Gastroesophageal sphincter (tissue), 3 donors: ENCODE data around the gene SRP19.

Experiments used
- EP300 ChIP-seq: sonication (generic); formaldehyde crosslinking; IDR thresholded peaks from one replicate; pipeline ENCODE4 v1.6.1; 2017; ENCODE audit warnings: antibody characterized with exemption, mild to moderate bottlenecking
- POLR2A ChIP-seq, 2 donors: fragments of 450-650 bp; IDR thresholded peaks; one replicate each; pipeline ENCODE4 v1.6.1; 2017; ENCODE audit warnings: antibody characterized with exemption in 2 of 2, mild to moderate bottlenecking in 2 of 2, moderate library complexity in 1 of 2
- POLR2AphosphoS5 ChIP-seq: sonication (generic); formaldehyde crosslinking; IDR thresholded peaks from one replicate; pipeline ENCODE4 v1.6.1; 2017; ENCODE audit warnings: antibody characterized with exemption
- TF ChIP-seq, protein P1 (sequence below), 4 experiments: fragments of 200-600 bp in 2 of 4; fragments of 450-650 bp in 2 of 4; sonication (generic) in 1 of 4; IDR thresholded peaks; one replicate each; pipeline ENCODE4 v1.5.1; 2017 to 2019; ENCODE audit warnings: antibody characterized with exemption in 4 of 4, mild to moderate bottlenecking in 2 of 4, moderate library complexity in 2 of 4

DNA sequence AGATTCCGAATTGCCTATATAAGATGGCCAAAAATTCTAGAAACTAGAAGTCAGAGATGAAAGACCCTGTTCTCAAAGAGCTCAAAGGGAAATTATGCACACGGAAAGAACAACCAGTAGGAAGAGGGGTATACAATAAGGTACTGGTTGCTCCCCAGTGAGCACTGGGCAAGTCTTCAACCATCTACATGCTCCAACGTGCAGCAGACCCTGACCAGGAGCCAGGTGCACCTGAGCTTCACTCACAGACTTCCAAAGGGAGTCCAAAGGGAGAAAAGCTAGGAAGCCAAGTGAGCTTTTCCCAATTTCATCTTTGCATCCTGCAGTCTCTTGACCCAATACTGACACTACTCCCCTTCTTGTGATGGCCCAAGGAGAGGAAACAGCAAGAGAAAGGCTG lies 57.0 kb downstream of the SRP19 start:
- no peak for TF ChIP-seq POLR2A (IDR thresholded peaks at IDR 0.05)
- TF ChIP-seq, protein P1, sequence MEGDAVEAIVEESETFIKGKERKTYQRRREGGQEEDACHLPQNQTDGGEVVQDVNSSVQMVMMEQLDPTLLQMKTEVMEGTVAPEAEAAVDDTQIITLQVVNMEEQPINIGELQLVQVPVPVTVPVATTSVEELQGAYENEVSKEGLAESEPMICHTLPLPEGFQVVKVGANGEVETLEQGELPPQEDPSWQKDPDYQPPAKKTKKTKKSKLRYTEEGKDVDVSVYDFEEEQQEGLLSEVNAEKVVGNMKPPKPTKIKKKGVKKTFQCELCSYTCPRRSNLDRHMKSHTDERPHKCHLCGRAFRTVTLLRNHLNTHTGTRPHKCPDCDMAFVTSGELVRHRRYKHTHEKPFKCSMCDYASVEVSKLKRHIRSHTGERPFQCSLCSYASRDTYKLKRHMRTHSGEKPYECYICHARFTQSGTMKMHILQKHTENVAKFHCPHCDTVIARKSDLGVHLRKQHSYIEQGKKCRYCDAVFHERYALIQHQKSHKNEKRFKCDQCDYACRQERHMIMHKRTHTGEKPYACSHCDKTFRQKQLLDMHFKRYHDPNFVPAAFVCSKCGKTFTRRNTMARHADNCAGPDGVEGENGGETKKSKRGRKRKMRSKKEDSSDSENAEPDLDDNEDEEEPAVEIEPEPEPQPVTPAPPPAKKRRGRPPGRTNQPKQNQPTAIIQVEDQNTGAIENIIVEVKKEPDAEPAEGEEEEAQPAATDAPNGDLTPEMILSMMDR (IDR thresholded peaks at IDR 0.05): no peak
- TF ChIP-seq POLR2AphosphoS5: no peak
- no peak for TF ChIP-seq EP300
